Astrocyte of the spinal cord (primary cell): ENCODE data around the gene FPGS.
A peak's percentile ranks its signal among the peaks of the same experiment; 100 is the strongest.

ENCODE experiments used
- DNase-seq: peaks from one replicate; pipeline ENCODE4 v3.0.0; 2011; ENCODE audit warnings: low read depth, low spot score
- H3K4me3 ChIP-seq: 2 replicates; pipeline ENCODE4 v1.5.1; 2011; ENCODE audit warnings: low read depth, mild to moderate bottlenecking, low read length, moderate library complexity
- in situ Hi-C: cut with HindIII; loops from 2 replicates; pipeline ENCODE4 v1.10.0; 2017; ENCODE audit warnings: low sequenced_read_pairs
- TF ChIP-seq, protein P1 (sequence below): IDR thresholded peaks from 2 replicates; pipeline ENCODE4 v1.5.1; 2012; ENCODE audit warnings: low read depth, mild to moderate bottlenecking, low read length, inconsistent platforms

Gene FPGS

DNA sequence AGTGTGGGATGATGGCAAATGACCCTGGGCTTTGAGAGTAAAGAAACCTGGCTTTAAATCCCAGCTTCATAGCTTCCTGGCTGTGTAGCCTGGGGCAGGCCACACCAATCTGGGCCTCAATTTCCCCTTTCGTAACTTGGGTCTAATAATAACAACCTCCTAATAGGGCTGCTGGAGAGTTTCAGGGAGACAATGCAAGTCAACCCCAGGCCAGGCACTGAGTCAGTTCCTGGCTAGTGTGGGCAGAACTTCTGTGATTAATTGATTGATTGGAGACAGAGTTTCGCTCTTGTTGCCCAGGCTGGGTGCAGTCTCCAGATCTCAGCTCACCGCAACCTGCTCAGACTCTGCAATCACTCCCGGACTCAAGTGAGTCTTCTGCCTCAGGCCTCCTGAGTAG lies 20.9 kb upstream of the FPGS start:
- in situ Hi-C loops: no loop called here
- no peak overlapping the region for H3K4me3 ChIP-seq
- TF ChIP-seq, protein P1, sequence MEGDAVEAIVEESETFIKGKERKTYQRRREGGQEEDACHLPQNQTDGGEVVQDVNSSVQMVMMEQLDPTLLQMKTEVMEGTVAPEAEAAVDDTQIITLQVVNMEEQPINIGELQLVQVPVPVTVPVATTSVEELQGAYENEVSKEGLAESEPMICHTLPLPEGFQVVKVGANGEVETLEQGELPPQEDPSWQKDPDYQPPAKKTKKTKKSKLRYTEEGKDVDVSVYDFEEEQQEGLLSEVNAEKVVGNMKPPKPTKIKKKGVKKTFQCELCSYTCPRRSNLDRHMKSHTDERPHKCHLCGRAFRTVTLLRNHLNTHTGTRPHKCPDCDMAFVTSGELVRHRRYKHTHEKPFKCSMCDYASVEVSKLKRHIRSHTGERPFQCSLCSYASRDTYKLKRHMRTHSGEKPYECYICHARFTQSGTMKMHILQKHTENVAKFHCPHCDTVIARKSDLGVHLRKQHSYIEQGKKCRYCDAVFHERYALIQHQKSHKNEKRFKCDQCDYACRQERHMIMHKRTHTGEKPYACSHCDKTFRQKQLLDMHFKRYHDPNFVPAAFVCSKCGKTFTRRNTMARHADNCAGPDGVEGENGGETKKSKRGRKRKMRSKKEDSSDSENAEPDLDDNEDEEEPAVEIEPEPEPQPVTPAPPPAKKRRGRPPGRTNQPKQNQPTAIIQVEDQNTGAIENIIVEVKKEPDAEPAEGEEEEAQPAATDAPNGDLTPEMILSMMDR: no peak
- no peak for DNase-seq

GRCh38 chr9:127783111-127784008 lies 19.3 kb upstream of the FPGS start:
- DNase-seq: no peak
- no peak overlapping the region for H3K4me3 ChIP-seq
- TF ChIP-seq, protein P1: no peak
- in situ Hi-C loops: no loop called here

GRCh38 chr9:127785023-127785932 lies 17.4 kb upstream of the FPGS start:
- in situ Hi-C loops: no loop called here
- peak; percentile 84 for DNase-seq
- TF ChIP-seq, protein P1: peak; percentile 77
- peak overlapping the region; percentile 50 for H3K4me3 ChIP-seq

- peak; percentile 92 for DNase-seq
- in situ Hi-C loops: no loop called here
- H3K4me3 ChIP-seq: peak within 1 kb of the TSS; percentile 91
- TF ChIP-seq, protein P1: no peak
Measured at GRCh38 chr9:127785933-127786772, 16.5 kb upstream of the FPGS start, which contains the start of gene CDK9. Gene CDK9, plus strand, starts transcription at chr9:127786034. Its CDS starts 115 bp downstream, at chr9:127786149.

DNA sequence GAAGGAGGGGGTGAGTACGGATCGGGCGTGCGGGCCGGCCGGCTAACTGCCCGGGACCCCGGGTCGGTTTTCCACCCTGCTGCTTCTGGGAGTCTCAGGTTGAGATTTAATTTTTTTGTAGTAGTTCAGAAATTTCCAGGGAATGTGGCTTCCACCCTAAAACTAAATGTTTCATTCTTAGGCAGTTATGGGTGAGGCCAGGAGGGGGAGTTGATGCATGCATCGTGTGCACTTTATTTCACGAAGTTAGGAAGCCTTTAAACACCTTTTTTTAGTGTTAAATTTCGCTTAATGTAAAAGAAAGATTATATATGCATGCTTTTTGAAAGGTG lies 15.9 kb upstream of the FPGS start:
- in situ Hi-C loops: no loop called here
- H3K4me3 ChIP-seq: peak overlapping the region; percentile 91
- TF ChIP-seq, protein P1: peak; percentile 40
- DNase-seq: peak; percentile 29

- TF ChIP-seq, protein P1: no peak
- in situ Hi-C loops: no loop called here
- no peak overlapping the region for H3K4me3 ChIP-seq
- DNase-seq: no peak
Measured at GRCh38 chr9:127788337-127789011, 14.2 kb upstream of the FPGS start.
